HepG2 (cell line): ENCODE results near the gene DAZAP1. TPM values are rescaled to one million over a fixed set of nuclear protein-coding genes. Genes with fewer than 3 reads are reported as not detected.

ENCODE experiments used
- ELF4 ChIP-seq: sonication (generic); formaldehyde crosslinking; IDR thresholded peaks from 2 replicates; pipeline ENCODE4 v1.5.0; 2020; ENCODE audit warnings: missing genetic modification reagents, mild to moderate bottlenecking, moderate library complexity, borderline replicate concordance
- GRHL1 ChIP-seq: sonication (generic); formaldehyde crosslinking; conservative IDR thresholded peaks from 2 replicates; pipeline ENCODE4 v1.8.0; 2022; ENCODE audit warnings: missing genetic modification reagents
- GTF2F1 ChIP-seq: fragments of 150-350 bp; IDR thresholded peaks from 2 replicates; pipeline ENCODE4 v1.6.1; 2014; ENCODE audit warnings: low read length
- MIER3 ChIP-seq: IDR thresholded peaks from 2 replicates; pipeline ENCODE4 v1.6.1; 2016; ENCODE audit warnings: missing compliant biosample characterization, borderline replicate concordance
- NCOR1 ChIP-seq: fragments of 200-600 bp; sonication (generic); IDR thresholded peaks from 2 replicates; pipeline ENCODE4 v1.7.0; 2017; ENCODE audit warnings: antibody characterized with exemption, low read length, borderline replicate concordance
- NR2F6 ChIP-seq, 2 experiments: IDR thresholded peaks; 2 replicates each; pipeline ENCODE4 v1.6.1; 2016; ENCODE audit warnings: antibody characterized with exemption in 1 of 2, mild to moderate bottlenecking in 1 of 2
- PRPF4 ChIP-seq: fragments of 200-400 bp; formaldehyde crosslinking; IDR thresholded peaks from 2 replicates; pipeline ENCODE4 v1.6.1; 2016; ENCODE audit warnings: low read length, low read depth; ENCODE audit not compliant: poor library complexity, severe bottlenecking
- RARG ChIP-seq: sonication (generic); formaldehyde crosslinking; IDR thresholded peaks from 2 replicates; pipeline ENCODE4 v1.4.0; 2020; ENCODE audit warnings: low read depth, mild to moderate bottlenecking, missing genetic modification reagents
- RBAK ChIP-seq: sonication (generic); formaldehyde crosslinking; IDR thresholded peaks from 2 replicates; pipeline ENCODE4 v1.5.1; 2020; ENCODE audit warnings: mild to moderate bottlenecking, missing genetic modification reagents
- SAFB2 ChIP-seq: sonication (generic); formaldehyde crosslinking; IDR thresholded peaks from 2 replicates; pipeline ENCODE4 v1.5.1; 2020; ENCODE audit warnings: missing genetic modification reagents, low read depth, mild to moderate bottlenecking, borderline replicate concordance
- THAP8 ChIP-seq: sonication (generic); formaldehyde crosslinking; IDR thresholded peaks from 2 replicates; pipeline ENCODE4 v1.5.1; 2020; ENCODE audit warnings: missing genetic modification reagents, mild to moderate bottlenecking, borderline replicate concordance
- ZFP62 ChIP-seq: sonication (generic); formaldehyde crosslinking; IDR thresholded peaks from 2 replicates; pipeline ENCODE4 v1.4.0; 2020; ENCODE audit warnings: missing genetic modification reagents
- ZFP91 ChIP-seq: sonication (generic); formaldehyde crosslinking; IDR thresholded peaks from 2 replicates; pipeline ENCODE4 v1.9.0; 2022; ENCODE audit warnings: missing genetic modification reagents, mild to moderate bottlenecking, borderline replicate concordance
- ZNF430 ChIP-seq: sonication (generic); formaldehyde crosslinking; IDR thresholded peaks from 2 replicates; pipeline ENCODE4 v1.9.0; 2021; ENCODE audit warnings: mild to moderate bottlenecking, missing genetic modification reagents
- ZNF512B ChIP-seq: sonication (generic); formaldehyde crosslinking; IDR thresholded peaks from 2 replicates; pipeline ENCODE4 v1.5.1; 2020; ENCODE audit warnings: missing genetic modification reagents, mild to moderate bottlenecking, borderline replicate concordance
- ZNF580 ChIP-seq: IDR thresholded peaks from 2 replicates; pipeline ENCODE4 v1.6.1; 2016; ENCODE audit warnings: low read depth, borderline replicate concordance
- ZNF710 ChIP-seq: sonication (generic); formaldehyde crosslinking; IDR thresholded peaks from 2 replicates; pipeline ENCODE4 v1.5.0; 2020; ENCODE audit warnings: mild to moderate bottlenecking, missing genetic modification reagents, borderline replicate concordance
- ZNF781 ChIP-seq: sonication (generic); formaldehyde crosslinking; IDR thresholded peaks from 2 replicates; pipeline ENCODE4 v1.5.1; 2020; ENCODE audit warnings: borderline replicate concordance, mild to moderate bottlenecking, missing genetic modification reagents; ENCODE audit errors: not compliant biosample characterization
- polyA plus RNA-seq, 8 experiments: library from polyadenylated mRNA; depleted of rRNA in 3 of 8; stranded (reverse) in 7 of 8; unstranded in 1 of 8; fragments of >200 nt; fragmentation: Illumina TruSeq in 4 of 8; extraction: Trizol in 4 of 8; gene quantifications; 2 replicates each; pipeline versions ENCODE4 v1.2.1 to v1.2.3, GENCODE V29; 2011 to 2016; ENCODE audit warnings: low read depth in 4 of 8, missing spikeins in 1 of 8, mixed read lengths in 1 of 8; ENCODE audit not compliant: insufficient read depth in 1 of 8
- total RNA-seq, 5 experiments: library from RNA; depleted of rRNA; stranded (reverse); fragments of >200 nt; fragmentation: Illumina TruSeq; extraction: Trizol; gene quantifications; 2 replicates each; pipeline ENCODE4 v1.2.3, GENCODE V29; 2016; ENCODE audit warnings: low read depth in 1 of 5

DAZAP1 gene
- total and polyA plus RNA-seq, 2 of the 13 experiments (the other 11 are each of a cell fraction or from before 2014, with no cell fraction given) = 63.3 to 79.2 TPM

GRCh38 chr19:1400281-1401137 is 6.9 kb upstream of the DAZAP1 start (continued):
- peak; percentile 76 for TF ChIP-seq ZNF710 (CRISPR knock-in tag)
- no peak for TF ChIP-seq GRHL1 (CRISPR knock-in tag)
- TF ChIP-seq RBAK (CRISPR knock-in tag) = no peak
- TF ChIP-seq GTF2F1 = no peak
- TF ChIP-seq NR2F6 (IDR thresholded peaks at IDR 0.05) = peak; percentile 46; the same call in 1 of the 2 replicates
- peak; percentile 52; the same call in 1 of the 2 replicates for TF ChIP-seq NR2F6 (CRISPR knock-in tag; IDR thresholded peaks at IDR 0.05)
- TF ChIP-seq ZNF430 (CRISPR knock-in tag) = no peak
- TF ChIP-seq ZNF580 (CRISPR knock-in tag) = peak; percentile 30; the same call in 1 of the 2 replicates
- TF ChIP-seq ZFP62 (CRISPR knock-in tag) = no peak
- TF ChIP-seq ELF4 (CRISPR knock-in tag) = no peak
- no peak for TF ChIP-seq ZNF512B
- TF ChIP-seq SAFB2 (CRISPR knock-in tag) = no peak
- no peak for TF ChIP-seq ZNF781 (CRISPR knock-in tag)
- no peak; the same call in 1 of the 2 replicates for TF ChIP-seq MIER3 (CRISPR knock-in tag)
- TF ChIP-seq NCOR1 = peak; percentile 86
- TF ChIP-seq THAP8 (CRISPR knock-in tag) = no peak
- TF ChIP-seq PRPF4 = no peak
- no peak for TF ChIP-seq RARG
- peak; percentile 84; the same call in 1 of the 2 replicates for TF ChIP-seq ZFP91 (CRISPR knock-in tag)
